ENCODE results near the gene BIRC5. TPM values are rescaled to one million over a fixed set of nuclear protein-coding genes. Genes with fewer than 3 reads are reported as not detected.

Gene BIRC5
- total RNA-seq (ENCODE audit: unreplicated experiment), result 22.0 TPM
- long read RNA-seq, transcript BIRC5-202 (4 exons, 2,630 nt), result major isoform, 31 of 46 reads
- long read RNA-seq, transcript BIRC5-203 (3 exons, 2,446 nt), result minor isoform, 5 of 46 reads
- long read RNA-seq, partial matches to known transcripts, result 3 of 46 reads
- long read RNA-seq, other reads (novel, unspliced or antisense), result 4 of 46 reads

- peaks cover 21% of the 10 kb centered on the region for H3K4me1 Mint-ChIP-seq (ENCODE audit: unreplicated experiment)
- peak within 1 kb of the TSS; percentile 54 for H3K27ac Mint-ChIP-seq (ENCODE audit: unreplicated experiment)
- no peaks in the 10 kb centered on the region for H3K9me3 Mint-ChIP-seq (ENCODE audit: unreplicated experiment)
- H3K4me3 Mint-ChIP-seq (ENCODE audit: unreplicated experiment), result peak within 1 kb of the TSS; percentile 91
- H3K36me3 Mint-ChIP-seq (ENCODE audit: low read depth, unreplicated experiment), result peaks cover 8% of the 10 kb centered on the region
- peak; percentile 94 for DNase-seq (ENCODE audit: low spot score)
- TF ChIP-seq, protein P1, sequence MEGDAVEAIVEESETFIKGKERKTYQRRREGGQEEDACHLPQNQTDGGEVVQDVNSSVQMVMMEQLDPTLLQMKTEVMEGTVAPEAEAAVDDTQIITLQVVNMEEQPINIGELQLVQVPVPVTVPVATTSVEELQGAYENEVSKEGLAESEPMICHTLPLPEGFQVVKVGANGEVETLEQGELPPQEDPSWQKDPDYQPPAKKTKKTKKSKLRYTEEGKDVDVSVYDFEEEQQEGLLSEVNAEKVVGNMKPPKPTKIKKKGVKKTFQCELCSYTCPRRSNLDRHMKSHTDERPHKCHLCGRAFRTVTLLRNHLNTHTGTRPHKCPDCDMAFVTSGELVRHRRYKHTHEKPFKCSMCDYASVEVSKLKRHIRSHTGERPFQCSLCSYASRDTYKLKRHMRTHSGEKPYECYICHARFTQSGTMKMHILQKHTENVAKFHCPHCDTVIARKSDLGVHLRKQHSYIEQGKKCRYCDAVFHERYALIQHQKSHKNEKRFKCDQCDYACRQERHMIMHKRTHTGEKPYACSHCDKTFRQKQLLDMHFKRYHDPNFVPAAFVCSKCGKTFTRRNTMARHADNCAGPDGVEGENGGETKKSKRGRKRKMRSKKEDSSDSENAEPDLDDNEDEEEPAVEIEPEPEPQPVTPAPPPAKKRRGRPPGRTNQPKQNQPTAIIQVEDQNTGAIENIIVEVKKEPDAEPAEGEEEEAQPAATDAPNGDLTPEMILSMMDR (IDR thresholded peaks at IDR 0.05; ENCODE audit: unreplicated experiment), result no peak
- H3K27me3 Mint-ChIP-seq (ENCODE audit: unreplicated experiment), result no peaks in the 10 kb centered on the region
Measured at GRCh38 chr17:78214016-78214705, at the start of gene BIRC5. TSS of gene BIRC5 (plus strand) at chr17:78214253. CDS start at chr17:78214317, 64 bp downstream.

- no peak overlapping the region for H3K4me3 Mint-ChIP-seq (ENCODE audit: unreplicated experiment)
Measured at GRCh38 chr17:78164748-78165607, 49.1 kb upstream of the BIRC5 start.

DNA sequence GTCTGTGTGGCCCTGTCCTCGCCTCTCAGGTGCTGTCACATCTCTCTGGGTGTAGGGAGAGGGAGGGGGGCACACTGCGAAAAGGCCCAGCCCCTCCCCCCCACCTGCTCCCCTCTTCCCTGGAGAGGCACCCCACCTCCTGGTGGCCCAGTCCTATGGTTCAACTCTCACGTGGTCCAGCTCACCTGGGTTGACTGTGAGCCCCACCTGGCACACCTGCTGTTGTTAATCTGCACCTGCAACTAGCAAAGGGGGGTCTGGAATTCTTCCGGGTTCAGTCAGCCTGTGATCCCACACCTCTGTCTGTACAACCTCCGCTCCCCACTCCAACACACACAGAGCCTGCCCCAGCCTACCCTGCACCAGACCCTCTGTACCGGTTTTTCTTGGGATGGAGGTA lies 47.6 kb upstream of the BIRC5 start:
- DNase-seq (ENCODE audit: low spot score), result no peak
- H3K9me3 Mint-ChIP-seq (ENCODE audit: unreplicated experiment), result no peaks in the 10 kb centered on the region
- H3K27me3 Mint-ChIP-seq (ENCODE audit: unreplicated experiment), result peaks cover 5% of the 10 kb centered on the region
- TF ChIP-seq, protein P1 (IDR thresholded peaks at IDR 0.05; ENCODE audit: unreplicated experiment), result no peak
- H3K4me3 Mint-ChIP-seq (ENCODE audit: unreplicated experiment), result no peak overlapping the region
- no peak overlapping the region for H3K27ac Mint-ChIP-seq (ENCODE audit: unreplicated experiment)
- H3K36me3 Mint-ChIP-seq (ENCODE audit: low read depth, unreplicated experiment), result no peaks in the 10 kb centered on the region
- H3K4me1 Mint-ChIP-seq (ENCODE audit: unreplicated experiment), result peaks cover 2% of the 10 kb centered on the region

More at GRCh38 chr17:78164748-78165607, 49.1 kb upstream of the BIRC5 start:
- H3K27me3 Mint-ChIP-seq (ENCODE audit: unreplicated experiment), result peaks cover 8% of the 10 kb centered on the region
- no peak overlapping the region for H3K27ac Mint-ChIP-seq (ENCODE audit: unreplicated experiment)
- TF ChIP-seq, protein P1 (IDR thresholded peaks at IDR 0.05; ENCODE audit: unreplicated experiment), result no peak
- no peaks in the 10 kb centered on the region for H3K4me1 Mint-ChIP-seq (ENCODE audit: unreplicated experiment)
- no peak for DNase-seq (ENCODE audit: low spot score)
- peaks cover under 1% of the 10 kb centered on the region for H3K36me3 Mint-ChIP-seq (ENCODE audit: low read depth, unreplicated experiment)
- H3K9me3 Mint-ChIP-seq (ENCODE audit: unreplicated experiment), result no peaks in the 10 kb centered on the region

DNA sequence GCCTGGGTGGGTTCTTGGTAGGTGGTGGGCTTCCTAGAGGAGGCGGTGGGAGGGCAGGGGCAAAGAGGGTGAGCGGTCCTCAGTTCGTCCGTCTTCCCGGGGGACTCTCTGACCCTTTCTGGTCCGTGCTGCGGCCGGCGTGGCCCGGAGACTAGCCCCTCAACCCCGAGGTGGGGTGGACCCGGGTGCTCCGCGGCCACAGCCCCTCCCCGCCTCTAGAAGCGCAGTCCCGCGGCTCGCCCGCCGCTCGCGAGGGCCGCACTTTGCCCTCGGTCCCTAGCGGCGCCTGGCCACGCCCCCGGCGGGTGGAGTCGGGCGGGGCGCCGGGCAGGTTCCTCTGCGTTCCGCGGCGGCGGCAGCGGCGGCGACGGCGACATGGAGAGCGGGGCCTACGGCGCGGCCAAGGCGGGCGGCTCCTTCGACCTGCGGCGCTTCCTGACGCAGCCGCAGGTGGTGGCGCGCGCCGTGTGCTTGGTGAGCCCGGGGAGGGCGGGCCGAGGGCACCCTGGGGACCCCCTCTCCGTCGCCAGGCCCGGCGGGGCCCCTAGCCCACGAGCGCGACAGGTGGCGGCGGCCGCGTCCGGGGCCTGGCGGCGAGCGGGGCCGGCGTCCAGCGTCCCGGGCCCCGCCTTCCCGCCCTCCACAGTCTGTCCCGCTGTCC lies 45.7 kb upstream of the BIRC5 start, which contains the start of gene SYNGR2:
TSS of gene SYNGR2 (plus strand) at position 340 of the 661 bp plus-strand sequence. CDS start at position 376, 36 bp downstream.
- Mint-ChIP-seq H3K27me3 (ENCODE audit: unreplicated experiment) (peaks cover 8% of the 10 kb centered on the region), H3K27ac (ENCODE audit: unreplicated experiment) (no peak within 1 kb of the TSS), H3K4me3 (ENCODE audit: unreplicated experiment) (peak within 1 kb of the TSS; percentile 84), H3K4me1 (ENCODE audit: unreplicated experiment) (peaks cover 2% of the 10 kb centered on the region), H3K9me3 (ENCODE audit: unreplicated experiment) (no peaks in the 10 kb centered on the region), H3K36me3 (ENCODE audit: low read depth, unreplicated experiment) (peaks cover 9% of the 10 kb centered on the region)
- peak; percentile 81 for DNase-seq (ENCODE audit: low spot score)
- TF ChIP-seq, protein P1 (IDR thresholded peaks at IDR 0.05; ENCODE audit: unreplicated experiment), result no peak

Measured in endothelial cell (in vitro differentiated cells).